AG09309 (cell line): ENCODE measurements around the gene MCCC1.

Source experiments
- DNase-seq: peaks from one replicate; pipeline ENCODE4 v3.0.0-alpha.2; 2010; ENCODE audit warnings: low read depth
- H3K4me3 ChIP-seq: 2 replicates; pipeline ENCODE4 v1.5.1; 2011; ENCODE audit warnings: mild to moderate bottlenecking, low read depth, low read length, moderate library complexity; ENCODE audit not compliant: control insufficient read depth
- TF ChIP-seq, protein P1 (sequence below): IDR thresholded peaks from 2 replicates; pipeline ENCODE4 v1.5.1; 2011; ENCODE audit warnings: mild to moderate bottlenecking, low read depth, low read length, inconsistent platforms; ENCODE audit not compliant: insufficient read depth, control insufficient read depth; ENCODE audit errors: missing control alignments

The MCCC1 gene

GRCh38 chr3:183028416-183028815 is 70.9 kb downstream of the MCCC1 start:
- DNase-seq = no peak
- TF ChIP-seq, protein P1, sequence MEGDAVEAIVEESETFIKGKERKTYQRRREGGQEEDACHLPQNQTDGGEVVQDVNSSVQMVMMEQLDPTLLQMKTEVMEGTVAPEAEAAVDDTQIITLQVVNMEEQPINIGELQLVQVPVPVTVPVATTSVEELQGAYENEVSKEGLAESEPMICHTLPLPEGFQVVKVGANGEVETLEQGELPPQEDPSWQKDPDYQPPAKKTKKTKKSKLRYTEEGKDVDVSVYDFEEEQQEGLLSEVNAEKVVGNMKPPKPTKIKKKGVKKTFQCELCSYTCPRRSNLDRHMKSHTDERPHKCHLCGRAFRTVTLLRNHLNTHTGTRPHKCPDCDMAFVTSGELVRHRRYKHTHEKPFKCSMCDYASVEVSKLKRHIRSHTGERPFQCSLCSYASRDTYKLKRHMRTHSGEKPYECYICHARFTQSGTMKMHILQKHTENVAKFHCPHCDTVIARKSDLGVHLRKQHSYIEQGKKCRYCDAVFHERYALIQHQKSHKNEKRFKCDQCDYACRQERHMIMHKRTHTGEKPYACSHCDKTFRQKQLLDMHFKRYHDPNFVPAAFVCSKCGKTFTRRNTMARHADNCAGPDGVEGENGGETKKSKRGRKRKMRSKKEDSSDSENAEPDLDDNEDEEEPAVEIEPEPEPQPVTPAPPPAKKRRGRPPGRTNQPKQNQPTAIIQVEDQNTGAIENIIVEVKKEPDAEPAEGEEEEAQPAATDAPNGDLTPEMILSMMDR = no peak
- no peak overlapping the region for H3K4me3 ChIP-seq

DNA sequence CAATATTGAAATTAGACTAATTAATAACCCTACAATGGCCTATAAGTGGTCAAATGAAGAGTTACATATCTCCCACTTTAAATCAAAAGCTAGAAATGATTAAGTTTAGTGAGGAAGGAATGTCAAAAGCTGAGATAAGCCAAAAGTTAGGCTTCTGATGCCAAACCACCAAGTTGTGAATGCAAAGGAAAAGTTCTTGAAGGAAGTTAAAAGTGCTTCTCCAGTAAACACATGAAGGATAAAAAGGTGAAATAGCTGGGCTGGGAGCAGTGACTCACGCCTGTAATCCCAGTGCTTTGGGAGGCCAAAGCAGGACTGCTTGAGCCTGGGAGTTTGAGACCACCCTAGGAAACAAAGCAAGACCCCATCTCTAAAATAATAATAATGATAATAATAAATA is 72.0 kb downstream of the MCCC1 start:
- TF ChIP-seq, protein P1 = no peak
- no peak for DNase-seq
- H3K4me3 ChIP-seq = no peak overlapping the region

GRCh38 chr3:183022936-183023516 is 76.3 kb downstream of the MCCC1 start:
- no peak overlapping the region for H3K4me3 ChIP-seq
- DNase-seq = no peak
- TF ChIP-seq, protein P1 = no peak

- DNase-seq = no peak
- no peak overlapping the region for H3K4me3 ChIP-seq
- TF ChIP-seq, protein P1 = no peak
Measured at GRCh38 chr3:183018421-183019192, 80.7 kb downstream of the MCCC1 start.

DNA sequence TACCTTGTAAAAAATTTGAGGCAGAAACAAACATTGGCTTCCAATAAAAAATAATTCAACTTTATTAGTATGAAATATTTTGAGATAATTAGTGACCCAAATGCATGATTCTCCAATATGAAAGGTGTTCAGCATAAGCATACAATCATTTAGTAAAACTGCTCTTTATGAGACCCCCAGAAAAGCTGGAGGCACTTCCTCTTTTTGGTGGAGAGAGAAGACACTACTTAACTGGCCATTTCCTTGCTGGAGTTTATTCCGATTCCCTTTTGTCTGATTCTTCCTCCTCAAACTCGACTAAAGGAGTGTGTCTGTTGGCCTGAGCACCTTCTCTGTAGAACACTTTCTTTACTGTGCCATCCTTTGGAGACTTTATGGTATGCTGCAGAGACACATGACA is 84.1 kb downstream of the MCCC1 start:
- TF ChIP-seq, protein P1 = no peak
- H3K4me3 ChIP-seq = no peak overlapping the region
- DNase-seq = no peak

GRCh38 chr3:183013856-183014255 is 85.4 kb downstream of the MCCC1 start:
- TF ChIP-seq, protein P1 = no peak
- DNase-seq = no peak
- H3K4me3 ChIP-seq = no peak overlapping the region

DNA sequence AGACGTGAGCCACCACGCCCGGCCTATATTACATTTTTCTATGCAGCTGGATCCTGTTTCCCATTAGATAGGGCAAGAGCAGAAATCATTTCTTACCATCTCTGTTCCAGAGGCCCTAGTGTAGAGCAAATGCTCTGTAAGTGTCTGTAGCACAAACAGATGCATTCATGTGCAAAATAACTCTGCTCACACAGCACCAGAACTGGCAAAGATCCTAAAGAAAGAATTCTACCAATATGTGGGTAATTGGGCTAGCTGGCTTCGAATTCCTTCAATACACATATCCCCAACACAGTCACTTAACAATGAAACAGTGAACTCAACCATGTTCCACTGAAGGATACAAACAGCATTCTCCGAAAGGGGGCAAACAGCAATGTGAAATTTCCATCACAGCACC is 86.2 kb downstream of the MCCC1 start:
- no peak for DNase-seq
- H3K4me3 ChIP-seq = no peak overlapping the region
- TF ChIP-seq, protein P1 = no peak
